Amygdala (tissue), 56 donors: ENCODE results near the gene MAN2B2.
A peak's percentile ranks its signal among the peaks of the same experiment; 100 is the strongest.

ENCODE experiments used
- DNase-seq, 56 donors: peaks; one replicate each; lab custom pipeline; 2025; lab: John Stamatoyannopoulos, UW

Gene MAN2B2

GRCh38 chr4:6574747-6575502 lies at the start of gene MAN2B2:
MAN2B2 (plus strand) TSS chr4:6575189; CDS start chr4:6575211, 22 bp downstream.
- peak; percentile 6 to 92 (median 78) for DNase-seq

GRCh38 chr4:6525474-6525873 lies 49.5 kb upstream of the MAN2B2 start:
- no peak for DNase-seq

DNA sequence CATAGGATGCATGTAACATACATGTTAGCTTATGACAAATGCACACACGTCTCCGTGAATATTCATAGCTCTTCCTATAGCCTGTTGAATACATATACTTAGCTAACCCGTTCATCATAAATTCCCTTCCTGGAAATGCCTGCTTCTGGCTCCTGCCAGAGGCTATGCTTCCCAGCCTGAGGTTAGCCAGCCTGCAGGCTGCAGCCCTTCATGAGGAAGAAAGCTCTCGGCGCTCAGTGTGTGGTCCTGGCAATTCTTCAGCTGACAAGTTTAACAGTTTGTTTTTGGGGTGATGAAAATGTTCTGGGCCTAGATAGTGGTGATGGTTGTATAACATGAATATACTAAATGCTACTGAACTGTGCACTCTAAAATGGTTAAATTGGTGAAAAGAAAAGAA lies 48.8 kb upstream of the MAN2B2 start:
- DNase-seq = no peak

GRCh38 chr4:6526671-6527091 lies 48.3 kb upstream of the MAN2B2 start:
- DNase-seq = peak in 2 of 56 donors; percentile 21 to 26

DNA sequence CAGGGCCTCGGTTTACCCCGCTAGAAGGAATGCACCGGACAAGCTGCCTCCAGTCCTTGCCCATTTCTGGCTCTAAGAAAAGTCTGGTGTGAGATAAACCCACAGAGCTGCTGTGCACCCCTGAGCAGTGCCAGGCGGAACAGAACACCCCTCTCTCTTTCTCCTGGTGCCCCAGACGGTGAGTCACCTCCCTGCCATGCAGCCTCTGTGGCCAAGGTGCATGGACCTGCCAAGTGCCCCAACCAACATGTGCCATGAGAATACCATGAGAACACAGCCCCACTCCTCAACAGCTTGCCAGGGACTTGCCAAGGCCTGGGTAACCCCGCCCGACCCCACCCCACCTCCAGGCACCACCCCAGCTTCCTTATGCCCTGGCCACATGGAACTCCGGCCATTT lies 47.7 kb upstream of the MAN2B2 start:
- no peak for DNase-seq

DNA sequence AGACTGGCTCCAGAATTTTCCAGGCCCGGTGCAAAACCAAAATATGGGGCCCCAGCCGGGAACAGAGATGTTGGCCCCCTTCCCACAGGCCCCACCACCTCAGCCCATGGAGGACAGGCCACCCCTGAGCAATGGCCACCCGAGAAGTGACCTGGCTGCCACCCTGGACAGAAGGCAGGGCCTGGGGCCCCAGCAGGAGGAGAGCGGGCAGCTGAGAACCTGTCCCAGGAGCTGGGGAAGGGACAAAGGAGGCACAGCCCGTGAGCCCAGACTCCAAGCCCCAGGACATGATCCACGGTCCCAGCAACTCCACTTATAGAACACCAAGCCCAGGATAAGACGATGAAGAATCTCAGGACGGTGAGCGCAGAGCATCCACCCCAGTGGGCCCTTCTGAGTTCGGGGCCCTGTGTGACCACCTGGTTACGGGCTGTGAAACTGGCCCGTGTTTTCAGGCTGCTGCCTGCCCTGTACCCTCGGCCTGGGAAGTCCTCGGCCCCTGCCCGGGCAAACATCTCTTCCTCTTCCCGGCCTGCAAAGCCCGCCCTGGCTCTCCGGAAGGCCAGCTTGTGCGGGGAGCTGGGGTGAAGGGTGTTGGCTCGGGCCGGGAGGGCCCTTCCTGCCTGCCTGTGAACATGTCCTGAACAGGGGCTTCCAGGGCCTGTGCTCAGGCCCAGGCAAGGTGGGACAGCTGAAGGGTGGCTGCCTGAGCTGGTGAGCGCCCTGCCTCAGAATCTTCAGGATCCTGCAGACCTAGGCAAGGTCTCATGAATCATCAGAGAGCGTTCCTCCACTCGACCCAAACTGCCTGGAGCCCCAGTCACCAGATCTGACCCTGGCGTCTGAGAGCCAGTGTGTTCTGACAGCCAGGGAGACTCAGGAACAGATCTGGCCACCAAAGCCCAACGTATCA lies 47.0 kb upstream of the MAN2B2 start:
- no peak for DNase-seq

- DNase-seq = no peak
Observed at GRCh38 chr4:6529021-6529420, 46.0 kb upstream of the MAN2B2 start.

- no peak for DNase-seq
Observed at GRCh38 chr4:6530301-6530700, 44.7 kb upstream of the MAN2B2 start.

DNA sequence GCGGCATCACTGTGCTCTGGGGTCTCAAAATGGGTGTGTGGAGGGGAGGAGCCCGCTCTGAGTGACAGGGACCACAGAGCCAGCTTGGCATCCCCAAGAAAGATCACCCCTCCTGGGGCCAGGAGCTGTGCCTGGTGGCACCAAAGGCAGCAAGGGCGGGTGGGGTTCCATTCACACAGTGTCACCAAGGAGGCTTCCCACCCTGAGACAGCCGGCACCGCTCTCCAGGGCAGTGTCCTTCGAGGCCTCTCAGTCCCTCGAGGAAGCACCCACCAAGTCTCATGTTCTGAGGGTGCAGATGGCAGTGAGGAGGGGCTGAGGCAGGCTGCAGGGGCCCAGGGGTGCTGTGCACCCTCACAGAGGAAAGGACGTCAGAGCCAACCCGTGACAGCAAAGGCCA lies 44.0 kb upstream of the MAN2B2 start:
- DNase-seq = no peak

GRCh38 chr4:6532102-6532501 lies 42.9 kb upstream of the MAN2B2 start:
- DNase-seq = no peak

DNA sequence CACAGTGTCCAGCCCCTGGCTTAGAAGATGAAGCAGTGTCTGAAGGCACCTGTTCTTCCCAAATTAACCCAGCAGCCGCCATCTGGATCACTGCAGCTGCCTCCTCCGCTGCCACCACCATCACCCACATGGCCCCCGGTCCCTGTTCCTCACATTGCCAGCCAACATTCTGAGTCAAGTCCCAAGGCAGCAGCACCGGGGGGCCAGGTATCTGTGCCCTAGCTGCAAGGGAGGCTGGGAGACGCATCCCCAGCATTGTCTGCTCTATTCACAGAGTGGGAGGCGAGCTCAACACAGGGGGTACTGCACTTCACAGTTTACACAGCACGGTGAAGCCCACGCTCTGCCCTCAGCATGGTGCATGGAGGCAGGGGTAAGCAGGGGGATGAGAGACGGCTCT lies 42.3 kb upstream of the MAN2B2 start:
- DNase-seq = no peak

DNA sequence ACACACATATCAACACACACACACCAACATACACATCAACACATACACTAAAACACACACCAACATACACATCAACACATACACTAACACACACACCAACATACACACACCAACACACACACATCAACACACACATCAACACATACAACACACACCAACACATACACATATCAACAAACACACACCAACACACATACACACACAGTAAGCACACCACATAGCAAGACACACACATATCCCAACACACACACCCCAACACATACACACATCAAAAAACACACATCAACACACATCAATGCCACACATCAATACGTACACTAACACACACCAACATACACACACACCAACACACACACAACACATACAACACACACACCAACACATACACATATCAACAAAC lies 40.9 kb upstream of the MAN2B2 start:
- DNase-seq = no peak

DNA sequence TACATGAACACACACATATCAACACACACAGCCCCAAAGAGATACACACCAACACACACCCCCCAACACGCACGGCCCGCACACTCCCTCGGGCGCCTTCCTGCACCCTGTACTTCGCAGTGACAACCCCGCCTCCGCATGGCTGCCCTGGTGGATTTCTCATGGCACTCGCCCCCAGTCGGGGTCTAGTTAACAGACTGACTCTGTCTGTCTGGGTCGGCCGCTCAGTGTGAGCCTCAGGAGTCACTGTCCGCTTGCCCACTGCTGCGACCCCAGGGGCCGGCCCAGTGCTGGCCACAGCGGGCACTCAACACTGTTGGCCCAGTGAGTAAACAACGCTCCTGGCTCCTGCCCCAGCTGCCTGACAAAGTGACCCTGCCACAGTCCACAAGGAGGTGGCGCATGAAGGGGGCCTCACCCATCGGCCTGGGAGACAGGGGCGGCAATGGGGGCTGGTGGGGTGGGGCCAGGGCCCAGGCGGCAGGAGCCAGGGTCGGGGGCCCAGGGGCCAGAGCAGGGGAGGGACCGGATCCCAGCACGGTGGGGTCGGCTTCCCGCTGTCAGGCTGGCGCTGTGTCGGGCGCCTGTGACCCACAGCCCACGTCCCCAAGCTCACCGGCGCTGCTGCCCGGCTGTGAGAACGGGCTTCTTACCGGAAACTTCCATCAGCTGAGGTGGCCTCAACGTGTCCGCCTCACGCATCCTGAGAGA lies 40.2 kb upstream of the MAN2B2 start:
- DNase-seq = no peak

GRCh38 chr4:6535329-6535692 lies 39.7 kb upstream of the MAN2B2 start:
- no peak for DNase-seq

- no peak for DNase-seq
Observed at GRCh38 chr4:6535706-6536105, 39.3 kb upstream of the MAN2B2 start.

GRCh38 chr4:6538111-6538510 lies 36.9 kb upstream of the MAN2B2 start:
- DNase-seq = no peak

GRCh38 chr4:6538575-6538974 lies 36.4 kb upstream of the MAN2B2 start:
- DNase-seq = peak in 15 of 56 donors; percentile 15 to 48 (median 31)

DNA sequence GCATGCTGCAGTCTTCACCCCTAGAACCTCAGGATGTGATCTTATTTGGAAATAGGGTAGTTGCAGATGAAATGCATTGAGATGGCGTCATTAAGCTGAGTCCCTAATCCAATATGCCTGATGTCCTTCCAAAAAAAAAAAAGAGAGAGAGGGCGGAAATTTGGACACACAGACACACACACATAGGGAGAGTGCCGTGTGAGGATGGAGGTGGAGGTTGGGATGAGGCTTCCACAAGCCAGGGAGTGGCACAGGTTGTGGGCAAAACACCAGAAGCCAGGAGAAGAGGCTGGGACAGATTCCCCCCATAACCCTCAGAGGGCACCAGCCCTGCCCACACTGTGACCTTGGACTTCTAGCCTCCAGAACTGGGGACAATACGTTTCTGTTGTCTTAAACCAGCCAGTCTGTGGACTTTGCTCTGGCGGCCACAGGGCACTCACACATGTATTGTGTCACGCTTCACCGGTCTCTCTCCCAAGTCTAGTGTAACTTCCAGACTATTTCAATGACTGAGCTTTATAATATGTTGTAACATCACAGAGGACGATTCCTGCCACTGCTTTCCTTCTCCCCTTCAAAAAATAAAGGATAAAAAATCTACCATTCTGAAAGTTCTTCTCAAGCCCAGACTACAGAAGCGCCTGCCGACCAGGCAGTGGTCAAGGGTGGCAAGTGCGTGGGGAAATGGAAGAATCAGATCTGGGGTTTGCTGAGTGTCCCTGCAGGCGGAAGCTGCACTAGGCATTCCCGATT lies 35.8 kb upstream of the MAN2B2 start:
- DNase-seq = no peak

- no peak for DNase-seq
Observed at GRCh38 chr4:6540879-6541278, 34.1 kb upstream of the MAN2B2 start.

DNA sequence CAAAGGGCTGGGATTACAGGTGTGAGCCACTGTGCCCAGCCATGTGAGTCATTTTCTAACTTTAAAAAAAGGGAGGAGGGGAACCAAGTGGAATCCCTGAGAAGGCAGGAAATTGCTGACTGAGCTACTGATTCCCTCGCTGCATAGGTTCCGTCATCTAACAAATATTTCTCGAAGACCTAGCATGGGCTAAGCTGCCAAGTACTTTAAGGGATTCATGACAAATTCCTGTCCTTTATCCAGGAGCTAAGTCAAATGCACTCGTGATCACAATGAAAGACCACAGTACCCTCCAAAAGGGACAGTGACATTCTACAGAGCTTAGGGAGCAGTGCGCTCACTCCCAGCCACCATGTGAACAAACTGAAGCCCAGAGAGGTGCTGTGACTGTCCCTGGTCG lies 33.2 kb upstream of the MAN2B2 start:
- DNase-seq = no peak
